ENCODE results near the gene KCNJ16. TPM values are rescaled to one million over a fixed set of nuclear protein-coding genes. Genes with fewer than 3 reads are reported as not detected.

The KCNJ16 gene
- total RNA-seq, 1 donor from 2014 or later, result 0.23 TPM

DNA sequence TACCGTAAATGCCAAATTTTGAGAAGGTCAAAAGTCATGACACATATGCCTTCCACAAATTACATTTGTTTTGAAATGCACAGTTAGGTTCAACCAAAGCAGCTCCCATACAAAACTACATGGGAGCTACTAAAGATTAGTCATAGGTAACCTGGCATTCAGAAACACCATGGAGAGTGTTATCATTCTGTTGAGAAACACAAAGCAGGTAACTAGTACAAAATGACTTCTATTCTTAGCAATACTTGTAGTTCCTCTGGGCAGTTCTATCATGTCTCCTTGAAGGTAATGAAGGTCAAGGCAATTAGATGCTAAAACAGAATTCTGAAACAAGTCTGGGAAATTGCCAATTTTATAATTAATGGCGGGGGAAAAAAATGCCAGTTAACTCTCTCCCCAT, 39.4 kb downstream of the KCNJ16 start:
- Mint-ChIP-seq H3K4me3 (ENCODE audit: unreplicated experiment) (no peak overlapping the region), H3K27ac (ENCODE audit: unreplicated experiment) (no peak overlapping the region), H3K36me3 (ENCODE audit: low read depth, unreplicated experiment) (no peaks in the 10 kb centered on the region), H3K27me3 (ENCODE audit: unreplicated experiment) (no peaks in the 10 kb centered on the region), H3K9me3 (ENCODE audit: unreplicated experiment) (no peaks in the 10 kb centered on the region), H3K4me1 (ENCODE audit: unreplicated experiment) (peaks cover 9% of the 10 kb centered on the region)
- no peak for DNase-seq (ENCODE audit: low spot score)
- TF ChIP-seq, protein P1, sequence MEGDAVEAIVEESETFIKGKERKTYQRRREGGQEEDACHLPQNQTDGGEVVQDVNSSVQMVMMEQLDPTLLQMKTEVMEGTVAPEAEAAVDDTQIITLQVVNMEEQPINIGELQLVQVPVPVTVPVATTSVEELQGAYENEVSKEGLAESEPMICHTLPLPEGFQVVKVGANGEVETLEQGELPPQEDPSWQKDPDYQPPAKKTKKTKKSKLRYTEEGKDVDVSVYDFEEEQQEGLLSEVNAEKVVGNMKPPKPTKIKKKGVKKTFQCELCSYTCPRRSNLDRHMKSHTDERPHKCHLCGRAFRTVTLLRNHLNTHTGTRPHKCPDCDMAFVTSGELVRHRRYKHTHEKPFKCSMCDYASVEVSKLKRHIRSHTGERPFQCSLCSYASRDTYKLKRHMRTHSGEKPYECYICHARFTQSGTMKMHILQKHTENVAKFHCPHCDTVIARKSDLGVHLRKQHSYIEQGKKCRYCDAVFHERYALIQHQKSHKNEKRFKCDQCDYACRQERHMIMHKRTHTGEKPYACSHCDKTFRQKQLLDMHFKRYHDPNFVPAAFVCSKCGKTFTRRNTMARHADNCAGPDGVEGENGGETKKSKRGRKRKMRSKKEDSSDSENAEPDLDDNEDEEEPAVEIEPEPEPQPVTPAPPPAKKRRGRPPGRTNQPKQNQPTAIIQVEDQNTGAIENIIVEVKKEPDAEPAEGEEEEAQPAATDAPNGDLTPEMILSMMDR (IDR thresholded peaks at IDR 0.05; ENCODE audit: unreplicated experiment), result no peak

DNA sequence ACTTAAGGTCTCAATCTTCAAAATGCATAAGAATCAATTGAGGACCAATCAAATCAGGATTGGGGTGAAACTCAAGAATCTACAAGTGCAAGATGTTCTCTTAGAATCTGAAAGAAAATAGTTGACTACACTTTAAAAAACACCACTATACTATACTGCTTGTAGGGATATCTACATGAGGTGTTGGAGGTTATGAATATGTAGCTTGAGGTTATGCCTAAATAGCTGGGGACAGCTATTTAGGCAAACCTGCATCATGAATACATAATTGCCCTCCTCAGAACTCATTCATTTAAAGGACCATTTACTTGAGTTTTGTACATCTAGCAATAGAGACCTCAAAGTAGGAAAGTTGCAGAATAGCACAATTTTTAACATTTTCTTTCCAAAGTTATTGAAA, 40.1 kb downstream of the KCNJ16 start:
- DNase-seq (ENCODE audit: low spot score), result no peak
- H3K4me1 Mint-ChIP-seq (ENCODE audit: unreplicated experiment), result peaks cover 7% of the 10 kb centered on the region
- no peak overlapping the region for H3K4me3 Mint-ChIP-seq (ENCODE audit: unreplicated experiment)
- peaks cover under 1% of the 10 kb centered on the region for H3K27me3 Mint-ChIP-seq (ENCODE audit: unreplicated experiment)
- peaks cover 3% of the 10 kb centered on the region for H3K36me3 Mint-ChIP-seq (ENCODE audit: low read depth, unreplicated experiment)
- H3K27ac Mint-ChIP-seq (ENCODE audit: unreplicated experiment), result no peak overlapping the region
- H3K9me3 Mint-ChIP-seq (ENCODE audit: unreplicated experiment), result peaks cover under 1% of the 10 kb centered on the region
- TF ChIP-seq, protein P1 (IDR thresholded peaks at IDR 0.05; ENCODE audit: unreplicated experiment), result no peak

DNA sequence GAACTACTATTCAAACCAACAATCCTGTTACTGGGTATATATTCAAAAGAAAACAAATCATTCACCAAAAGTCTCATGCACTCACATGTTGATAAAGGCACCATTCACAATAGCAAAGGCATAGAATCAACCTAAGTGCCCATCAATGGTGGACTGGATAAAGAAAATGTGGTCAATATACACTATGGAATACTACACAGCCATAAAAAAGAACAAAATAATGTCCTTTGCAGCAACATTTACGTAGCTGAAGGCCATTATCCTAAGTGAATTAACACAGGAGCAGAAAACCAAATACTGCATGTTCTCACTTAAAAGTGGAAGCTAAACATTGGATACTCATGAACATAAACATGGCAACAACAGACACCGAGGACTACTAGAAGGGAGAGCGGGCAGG, 41.9 kb downstream of the KCNJ16 start:
- DNase-seq (ENCODE audit: low spot score), result no peak
- Mint-ChIP-seq H3K36me3 (ENCODE audit: low read depth, unreplicated experiment) (peaks cover 8% of the 10 kb centered on the region), H3K27me3 (ENCODE audit: unreplicated experiment) (peaks cover 5% of the 10 kb centered on the region), H3K4me1 (ENCODE audit: unreplicated experiment) (no peaks in the 10 kb centered on the region), H3K4me3 (ENCODE audit: unreplicated experiment) (no peak overlapping the region), H3K27ac (ENCODE audit: unreplicated experiment) (no peak overlapping the region), H3K9me3 (ENCODE audit: unreplicated experiment) (peaks cover 5% of the 10 kb centered on the region)
- TF ChIP-seq, protein P1 (IDR thresholded peaks at IDR 0.05; ENCODE audit: unreplicated experiment), result no peak

DNA sequence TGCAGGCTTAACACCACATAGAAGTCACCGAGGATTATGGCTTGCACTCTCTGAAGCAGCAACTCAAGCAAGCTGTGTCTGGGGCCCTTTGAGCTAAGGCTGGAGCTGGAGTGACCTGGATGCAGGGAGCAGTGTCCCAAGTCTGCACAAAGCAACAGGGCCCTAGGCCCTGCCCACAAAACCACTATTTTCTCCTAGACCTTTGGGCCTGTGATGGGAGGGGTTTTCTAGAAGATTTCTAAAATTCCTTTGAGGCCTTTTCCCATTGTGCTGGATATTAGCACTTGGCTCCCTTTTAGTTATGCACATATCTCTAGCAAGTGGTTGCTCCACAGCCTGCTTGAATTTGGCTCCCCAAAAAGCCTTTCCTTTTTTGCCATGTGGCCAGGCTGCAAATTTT, 44.5 kb downstream of the KCNJ16 start:
- H3K27ac Mint-ChIP-seq (ENCODE audit: unreplicated experiment), result no peak overlapping the region
- no peak overlapping the region for H3K4me3 Mint-ChIP-seq (ENCODE audit: unreplicated experiment)
- H3K4me1 Mint-ChIP-seq (ENCODE audit: unreplicated experiment), result no peaks in the 10 kb centered on the region
- no peak for DNase-seq (ENCODE audit: low spot score)
- H3K27me3 Mint-ChIP-seq (ENCODE audit: unreplicated experiment), result peaks cover 5% of the 10 kb centered on the region
- TF ChIP-seq, protein P1 (IDR thresholded peaks at IDR 0.05; ENCODE audit: unreplicated experiment), result no peak
- H3K9me3 Mint-ChIP-seq (ENCODE audit: unreplicated experiment), result peaks cover 5% of the 10 kb centered on the region
- peaks cover 8% of the 10 kb centered on the region for H3K36me3 Mint-ChIP-seq (ENCODE audit: low read depth, unreplicated experiment)

DNA sequence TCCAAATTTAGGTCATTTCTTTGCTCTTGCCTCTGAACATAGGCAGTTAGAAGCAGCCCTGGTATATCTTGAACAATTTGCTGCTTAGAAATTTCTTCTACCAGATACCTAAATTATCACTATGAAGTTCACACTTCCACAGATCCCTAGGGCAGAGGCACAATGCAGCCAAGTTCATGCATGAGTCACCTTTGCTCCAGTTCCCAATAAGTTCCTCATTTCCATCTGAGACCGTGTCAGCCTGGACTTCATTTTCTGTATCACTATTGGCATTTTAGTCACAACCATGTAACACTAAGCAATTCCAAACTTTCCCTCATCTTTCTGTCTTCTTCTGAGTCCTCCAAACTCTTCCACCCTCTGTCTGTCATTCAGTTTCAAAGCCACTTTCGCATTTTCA, 45.0 kb downstream of the KCNJ16 start:
- Mint-ChIP-seq H3K27me3 (ENCODE audit: unreplicated experiment) (peaks cover 5% of the 10 kb centered on the region), H3K9me3 (ENCODE audit: unreplicated experiment) (peaks cover 5% of the 10 kb centered on the region), H3K36me3 (ENCODE audit: low read depth, unreplicated experiment) (peaks cover 8% of the 10 kb centered on the region), H3K4me1 (ENCODE audit: unreplicated experiment) (no peaks in the 10 kb centered on the region), H3K27ac (ENCODE audit: unreplicated experiment) (no peak overlapping the region), H3K4me3 (ENCODE audit: unreplicated experiment) (no peak overlapping the region)
- no peak for DNase-seq (ENCODE audit: low spot score)
- TF ChIP-seq, protein P1 (IDR thresholded peaks at IDR 0.05; ENCODE audit: unreplicated experiment), result no peak
